Measurements from ENCODE around the gene MILR1. TPM values are rescaled to one million over a fixed set of nuclear protein-coding genes. Genes with fewer than 3 reads are reported as not detected.
"Not testable (repeated sequence)": the region's sequence is repeated elsewhere in the genome, so short reads cannot be mapped to it uniquely, and the experiment has no call there.

MILR1 gene
- total RNA-seq, 1 experiment from 2014 or later = 9.8 TPM

GRCh38 chr17:64458756-64459155 lies 9.8 kb downstream of the MILR1 start:
- H3K36me3 Mint-ChIP-seq (ENCODE audit: insufficient read depth, unreplicated experiment) = no peaks in the 10 kb centered on the region
- H3K4me3 Mint-ChIP-seq (ENCODE audit: unreplicated experiment) = no peak overlapping the region
- no peaks in the 10 kb centered on the region for H3K9me3 Mint-ChIP-seq (ENCODE audit: unreplicated experiment)
- H3K4me1 Mint-ChIP-seq (ENCODE audit: insufficient read depth, unreplicated experiment) = no peaks in the 10 kb centered on the region
- no peak overlapping the region for H3K27ac Mint-ChIP-seq (ENCODE audit: low read depth, unreplicated experiment)
- intact Hi-C loops (cut with micrococcal nuclease) = no loop called here
- no TSS peak for BruUV-seq (replicated peaks)
- ChIA-PET POLR2A (no interaction called here), CTCF (no interaction called here)
- no peak for TF ChIP-seq CTCF (IDR thresholded peaks at IDR 0.05; ENCODE audit: unreplicated experiment)
- DNase-seq (ENCODE audit: unreplicated experiment) = no peak
- no peaks in the 10 kb centered on the region for H3K27me3 Mint-ChIP-seq (ENCODE audit: insufficient read depth, unreplicated experiment)

GRCh38 chr17:64459284-64459747 lies 10.4 kb downstream of the MILR1 start:
- POLR2A ChIA-PET = no interaction called here
- intact Hi-C loops (cut with micrococcal nuclease) = no loop called here

GRCh38 chr17:64459818-64460217 lies 10.9 kb downstream of the MILR1 start:
- CTCF ChIA-PET; H3K27ac Mint-ChIP-seq (ENCODE audit: low read depth, unreplicated experiment): not testable (repeated sequence)

More at GRCh38 chr17:64459284-64459747, 10.4 kb downstream of the MILR1 start:
- Mint-ChIP-seq H3K4me3 (ENCODE audit: unreplicated experiment) (no peak overlapping the region), H3K9me3 (ENCODE audit: unreplicated experiment) (no peaks in the 10 kb centered on the region), H3K4me1 (ENCODE audit: insufficient read depth, unreplicated experiment) (no peaks in the 10 kb centered on the region), H3K27me3 (ENCODE audit: insufficient read depth, unreplicated experiment) (no peaks in the 10 kb centered on the region), H3K36me3 (ENCODE audit: insufficient read depth, unreplicated experiment) (no peaks in the 10 kb centered on the region), H3K27ac (ENCODE audit: low read depth, unreplicated experiment) (no peak overlapping the region)
- peak; percentile 43 for DNase-seq (ENCODE audit: unreplicated experiment)
- no TSS peak for BruUV-seq (replicated peaks)
- TF ChIP-seq CTCF (IDR thresholded peaks at IDR 0.05; ENCODE audit: unreplicated experiment) = no peak
- CTCF ChIA-PET = no interaction called here

GRCh38 chr17:64460955-64461354 lies 12.0 kb downstream of the MILR1 start:
- BruUV-seq (replicated peaks) = no TSS peak
- DNase-seq (ENCODE audit: unreplicated experiment) = no peak
- TF ChIP-seq CTCF (IDR thresholded peaks at IDR 0.05; ENCODE audit: unreplicated experiment) = no peak
- no peak overlapping the region for H3K27ac Mint-ChIP-seq (ENCODE audit: low read depth, unreplicated experiment)
- no peaks in the 10 kb centered on the region for H3K4me1 Mint-ChIP-seq (ENCODE audit: insufficient read depth, unreplicated experiment)
- ChIA-PET POLR2A (no interaction called here), CTCF (interaction anchor here (0.7 kb wide), 1 partner anchor 106 kb away, joined by 3 read pairs; no protein-coding TSS in a partner anchor)
- no peaks in the 10 kb centered on the region for H3K9me3 Mint-ChIP-seq (ENCODE audit: unreplicated experiment)
- intact Hi-C loops (cut with micrococcal nuclease) = no loop called here
- H3K4me3 Mint-ChIP-seq (ENCODE audit: unreplicated experiment) = no peak overlapping the region
- H3K27me3 Mint-ChIP-seq (ENCODE audit: insufficient read depth, unreplicated experiment) = no peaks in the 10 kb centered on the region
- H3K36me3 Mint-ChIP-seq (ENCODE audit: insufficient read depth, unreplicated experiment) = no peaks in the 10 kb centered on the region

More at GRCh38 chr17:64459818-64460217, 10.9 kb downstream of the MILR1 start:
- BruUV-seq (replicated peaks); H3K36me3 Mint-ChIP-seq (ENCODE audit: insufficient read depth, unreplicated experiment); DNase-seq (ENCODE audit: unreplicated experiment); H3K4me3 Mint-ChIP-seq (ENCODE audit: unreplicated experiment); POLR2A ChIA-PET; H3K4me1 Mint-ChIP-seq (ENCODE audit: insufficient read depth, unreplicated experiment); H3K9me3 Mint-ChIP-seq (ENCODE audit: unreplicated experiment); intact Hi-C loops (cut with micrococcal nuclease); H3K27me3 Mint-ChIP-seq (ENCODE audit: insufficient read depth, unreplicated experiment): not testable (repeated sequence)

- Mint-ChIP-seq H3K27me3 (ENCODE audit: insufficient read depth, unreplicated experiment) (no peaks in the 10 kb centered on the region), H3K27ac (ENCODE audit: low read depth, unreplicated experiment) (no peak overlapping the region), H3K4me3 (ENCODE audit: unreplicated experiment) (no peak overlapping the region), H3K4me1 (ENCODE audit: insufficient read depth, unreplicated experiment) (no peaks in the 10 kb centered on the region), H3K36me3 (ENCODE audit: insufficient read depth, unreplicated experiment) (no peaks in the 10 kb centered on the region), H3K9me3 (ENCODE audit: unreplicated experiment) (no peaks in the 10 kb centered on the region)
- no peak for DNase-seq (ENCODE audit: unreplicated experiment)
- BruUV-seq (replicated peaks) = no TSS peak
- CTCF ChIA-PET = interaction anchor here (0.6 to 0.7 kb wide), 2 partner anchors 42 to 107 kb away, joined by 3 to 5 read pairs; no protein-coding TSS in a partner anchor
- POLR2A ChIA-PET = interaction anchor here (0.6 kb wide), 1 partner anchor 12 kb away, joined by 3 read pairs; no protein-coding TSS in a partner anchor
- TF ChIP-seq CTCF (IDR thresholded peaks at IDR 0.05; ENCODE audit: unreplicated experiment) = no peak
- intact Hi-C loops (cut with micrococcal nuclease) = no loop called here
These were observed 12.9 kb downstream of the MILR1 start for GRCh38 chr17:64461788-64462187.
